Body of pancreas (tissue), 4 donors: ENCODE data around the gene GOLGA8B. TPM values are rescaled to one million over a fixed set of nuclear protein-coding genes. Genes with fewer than 3 reads are reported as not detected.

Experiments used
- ATAC-seq: fragments of 150-250 bp; one replicate; pipeline ENCODE4 v1.9.1; 2016
- DNase-seq, 4 donors: peaks; one replicate each; pipeline ENCODE4 v3.0.0-alpha.2; 2019
- H3K27ac ChIP-seq, 4 donors: fragments of 200-600 bp; sonication (generic); 1 replicate in 3 of 4; 2 replicates in 1 of 4; pipeline versions ENCODE4 v1.5.1 to v1.6.1; 2016 to 2019; ENCODE audit warnings: mild to moderate bottlenecking in 1 of 4, mixed read lengths in 1 of 4, moderate library complexity in 1 of 4
- H3K27me3 ChIP-seq, 2 donors: fragments of 200-600 bp; sonication (generic); one replicate each; pipeline ENCODE4 v1.6.0; 2016; ENCODE audit warnings: mild to moderate bottlenecking in 1 of 2
- H3K36me3 ChIP-seq, 2 donors: fragments of 200-600 bp; sonication (generic); replicated peaks in 1 of 2; 2 replicates each; pipeline ENCODE4 v1.5.1; 2016; ENCODE audit warnings: low read depth in 2 of 2; ENCODE audit not compliant: insufficient read depth in 1 of 2
- H3K4me1 ChIP-seq: fragments of 200-600 bp; sonication (generic); one replicate; pipeline ENCODE4 v1.6.0; 2016
- H3K4me3 ChIP-seq, 2 donors: fragments of 200-600 bp; sonication (generic); 1 replicate in 1 of 2; 2 replicates in 1 of 2; pipeline ENCODE4 v1.5.1; 2016 to 2019
- H3K9me3 ChIP-seq, 3 donors: fragments of 200-600 bp; sonication (generic); 1 replicate in 2 of 3; 2 replicates in 1 of 3; pipeline ENCODE4 v1.5.1; 2016
- CTCF ChIP-seq, 7 experiments: fragments of 450-650 bp in 4 of 7; fragments of 200-600 bp in 3 of 7; sonication (generic) in 3 of 7; IDR thresholded peaks; one replicate each; pipeline ENCODE4 v1.5.1; 2016 to 2019; ENCODE audit warnings: antibody characterized with exemption in 7 of 7
- POLR2A ChIP-seq, 3 donors: fragments of 450-650 bp; IDR thresholded peaks; one replicate each; pipeline ENCODE4 v1.6.1; 2016; ENCODE audit warnings: antibody characterized with exemption in 3 of 3, mild to moderate bottlenecking in 2 of 3
- WGBS, 2 donors: methylation state at CpG; one replicate each; pipeline ENCODE4 v1.1.5; 2017; 5-methylcytosine and 5-hydroxymethylcytosine counted together
- intact Hi-C: fragments of 100-400 bp; cut with DNase I; formaldehyde crosslinking; loops from one replicate; pipeline ENCODE4 v1.15.1; 2023
- total RNA-seq, 2 donors: library from RNA; depleted of rRNA; stranded (reverse); fragments of >200 nt; gene quantifications; one replicate each; pipeline ENCODE4 v1.1.0, GENCODE V29; 2016

The GOLGA8B gene
- total RNA-seq, 2 donors from 2014 or later, result 214 to 709 TPM

GRCh38 chr15:34616613-34617012 is 33.2 kb upstream of the GOLGA8B start:
- DNase-seq (peak in 2 of 4 donors; percentile 14 to 34), ATAC-seq (no peak)
- Histone ChIP-seq H3K27ac (no peak overlapping the region), H3K4me1 (no peaks in the 10 kb centered on the region), H3K36me3 (no peaks in the 10 kb centered on the region), H3K9me3 (no peaks in the 10 kb centered on the region), H3K27me3 (no peaks in the 10 kb centered on the region), H3K4me3 (no peak overlapping the region)
- intact Hi-C loops, result no loop called here
- 30 to 31% methylated on average over 5 of the region's 5 CpGs for WGBS, 2 donors
- TF ChIP-seq CTCF (IDR thresholded peaks at IDR 0.05), result peak in 2 of 7 experiments; percentile 17 to 37
- TF ChIP-seq POLR2A (IDR thresholded peaks at IDR 0.05), result no peak

GRCh38 chr15:34613997-34614396 is 30.5 kb upstream of the GOLGA8B start:
- no peak overlapping the region for H3K27ac ChIP-seq
- H3K4me3 ChIP-seq, result no peak overlapping the region
- no peaks in the 10 kb centered on the region for H3K4me1 ChIP-seq
- TF ChIP-seq CTCF (IDR thresholded peaks at IDR 0.05) (no peak), POLR2A (IDR thresholded peaks at IDR 0.05) (no peak)
- no peaks in the 10 kb centered on the region for H3K9me3 ChIP-seq
- H3K36me3 ChIP-seq, result no peaks in the 10 kb centered on the region
- intact Hi-C loops, result no loop called here
- 74 to 77% methylated on average over 3 of the region's 3 CpGs for WGBS, 2 donors
- DNase-seq, result no peak
- H3K27me3 ChIP-seq, result no peaks in the 10 kb centered on the region
- ATAC-seq, result no peak

- Histone ChIP-seq H3K36me3 (no peaks in the 10 kb centered on the region), H3K27me3 (no peaks in the 10 kb centered on the region), H3K27ac (no peak overlapping the region), H3K9me3 (no peaks in the 10 kb centered on the region), H3K4me1 (no peaks in the 10 kb centered on the region), H3K4me3 (no peak overlapping the region)
- 11 to 22% methylated on average over 2 of the region's 2 CpGs for WGBS, 2 donors
- TF ChIP-seq CTCF (IDR thresholded peaks at IDR 0.05), result no peak
- no peak for TF ChIP-seq POLR2A (IDR thresholded peaks at IDR 0.05)
- no peak for ATAC-seq
- no peak for DNase-seq
- intact Hi-C loops, result no loop called here
Measured at GRCh38 chr15:34613301-34613700, 29.9 kb upstream of the GOLGA8B start.

GRCh38 chr15:34610354-34610753 is 26.9 kb upstream of the GOLGA8B start:
- TF ChIP-seq POLR2A (IDR thresholded peaks at IDR 0.05) (no peak), CTCF (IDR thresholded peaks at IDR 0.05) (peak in 1 of 7 experiments; percentile 4)
- H3K27ac ChIP-seq, result no peak overlapping the region
- no peaks in the 10 kb centered on the region for H3K36me3 ChIP-seq
- no peak for DNase-seq
- H3K4me1 ChIP-seq, result no peaks in the 10 kb centered on the region
- ATAC-seq, result no peak
- no peaks in the 10 kb centered on the region for H3K9me3 ChIP-seq
- H3K27me3 ChIP-seq, result no peaks in the 10 kb centered on the region
- H3K4me3 ChIP-seq, result no peak overlapping the region
- intact Hi-C loops, result no loop called here
